GM21381 (cell line): ENCODE measurements around the gene SEMA7A.
"Not testable (repeated sequence)": the region's sequence is repeated elsewhere in the genome, so short reads cannot be mapped to it uniquely, and the experiment has no call there.

ENCODE experiments used
- ATAC-seq: cut with Tn5 transposase; IDR thresholded peaks from one replicate; pipeline ENCODE4 v1.9.1; 2021; ENCODE audit warnings: mild to moderate bottlenecking, moderate library complexity; ENCODE audit not compliant: unreplicated experiment

SEMA7A gene

DNA sequence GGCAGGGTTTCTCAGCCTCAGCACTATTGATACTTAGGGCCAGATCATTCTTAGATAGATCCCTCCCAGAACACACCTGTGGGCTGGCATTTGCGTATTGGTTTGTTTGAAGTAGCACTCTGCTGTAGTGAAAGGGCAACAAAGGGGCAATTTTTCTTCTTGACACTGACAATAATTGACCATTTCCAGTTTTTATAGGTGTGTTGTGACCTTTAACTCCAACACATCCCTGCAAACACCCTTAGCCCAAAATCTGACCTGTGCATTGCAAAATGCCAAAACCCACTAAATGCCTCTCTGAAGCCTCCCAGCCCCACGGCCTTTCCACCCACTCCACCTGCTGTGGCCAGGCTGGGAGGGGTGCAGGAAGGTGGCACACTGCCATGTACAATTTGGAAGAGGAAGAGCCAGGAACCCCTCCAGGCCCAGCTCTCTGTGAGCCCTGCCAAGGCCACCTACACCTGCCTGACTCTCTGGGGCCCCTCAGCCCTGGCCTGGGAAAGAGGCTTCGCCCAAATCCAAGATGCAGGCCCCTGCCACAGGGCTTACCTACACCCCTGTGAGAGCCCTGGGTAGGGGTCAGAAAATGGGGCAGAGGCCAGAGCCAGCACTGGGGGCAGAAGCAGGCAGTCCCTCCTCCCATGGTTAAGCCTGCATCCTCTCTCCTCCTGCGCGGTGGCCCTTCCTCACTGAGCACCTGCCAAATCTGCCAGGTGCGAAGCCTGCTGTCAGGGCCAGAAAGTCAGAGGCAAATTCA, 56.8 kb downstream of the SEMA7A start:
- ATAC-seq, result no peak

DNA sequence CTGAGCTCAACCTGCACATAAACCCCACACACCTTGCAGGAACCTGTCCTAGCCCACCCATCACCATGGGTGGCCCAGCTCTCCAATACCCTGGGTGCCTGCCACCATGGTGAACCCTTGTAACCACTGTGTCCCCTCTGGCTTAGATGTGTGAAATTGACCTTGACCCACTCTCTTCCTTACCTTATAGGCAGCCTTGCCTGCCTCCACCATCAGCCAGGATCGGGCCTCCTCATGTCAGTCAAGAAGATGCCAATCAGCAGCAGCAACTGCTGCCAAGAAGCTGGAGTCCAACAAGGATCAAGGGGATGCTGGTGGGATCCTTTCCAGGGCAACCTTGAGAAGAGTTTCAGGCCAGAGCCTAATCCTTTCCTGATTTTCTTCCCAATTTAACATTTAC, 57.5 kb downstream of the SEMA7A start:
- ATAC-seq, result no peak

DNA sequence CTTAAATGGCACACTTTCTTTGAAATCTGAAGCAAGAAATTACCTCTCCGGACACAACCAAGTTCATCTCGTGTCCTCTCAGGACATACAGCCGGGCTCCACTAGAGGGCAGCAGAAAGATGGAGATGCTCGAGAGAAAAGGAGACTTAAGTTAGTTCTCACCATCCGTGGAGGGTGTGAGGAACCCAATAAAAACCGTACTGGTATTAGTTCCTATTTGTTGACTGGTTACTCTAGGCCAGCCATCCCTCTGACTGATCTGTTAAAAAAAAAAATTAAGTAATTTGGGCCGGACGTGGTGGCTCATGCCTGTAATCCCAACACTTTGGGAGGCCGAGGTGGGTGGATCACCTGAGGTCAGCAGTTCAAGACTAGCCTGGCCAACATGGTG, 58.5 kb downstream of the SEMA7A start:
- no peak for ATAC-seq

DNA sequence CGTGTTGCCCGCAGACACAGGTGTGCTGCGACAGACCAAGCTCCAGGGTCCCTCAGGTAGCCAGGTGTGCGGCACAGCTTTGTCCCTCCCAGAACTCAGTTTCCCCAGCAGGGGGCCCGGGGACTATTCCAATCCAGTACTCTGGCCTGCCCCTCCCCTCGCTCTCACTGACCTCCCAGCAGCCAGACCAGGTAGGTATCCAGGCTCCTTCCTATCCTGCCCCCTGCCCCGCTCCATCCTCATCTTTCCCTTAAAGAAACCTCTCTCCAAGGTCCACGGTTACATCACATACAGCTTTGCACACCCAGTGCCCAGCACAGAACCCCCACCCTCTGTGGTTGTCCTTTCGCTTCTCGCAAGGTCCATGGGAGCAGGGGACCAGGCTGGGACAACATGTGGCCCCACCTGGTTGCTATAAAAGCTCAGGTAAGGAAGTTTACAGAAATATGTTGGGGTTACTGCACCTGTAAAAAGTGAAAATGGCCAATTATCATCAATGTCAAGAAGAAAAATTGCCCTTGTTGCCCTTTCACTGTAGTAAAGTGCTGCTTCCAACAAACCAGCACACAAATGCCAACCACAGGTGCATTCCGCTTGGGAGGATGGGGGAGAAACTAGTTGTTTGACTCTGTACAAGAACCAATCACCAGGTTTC, 59.0 kb downstream of the SEMA7A start:
- peak; percentile 2 for ATAC-seq

DNA sequence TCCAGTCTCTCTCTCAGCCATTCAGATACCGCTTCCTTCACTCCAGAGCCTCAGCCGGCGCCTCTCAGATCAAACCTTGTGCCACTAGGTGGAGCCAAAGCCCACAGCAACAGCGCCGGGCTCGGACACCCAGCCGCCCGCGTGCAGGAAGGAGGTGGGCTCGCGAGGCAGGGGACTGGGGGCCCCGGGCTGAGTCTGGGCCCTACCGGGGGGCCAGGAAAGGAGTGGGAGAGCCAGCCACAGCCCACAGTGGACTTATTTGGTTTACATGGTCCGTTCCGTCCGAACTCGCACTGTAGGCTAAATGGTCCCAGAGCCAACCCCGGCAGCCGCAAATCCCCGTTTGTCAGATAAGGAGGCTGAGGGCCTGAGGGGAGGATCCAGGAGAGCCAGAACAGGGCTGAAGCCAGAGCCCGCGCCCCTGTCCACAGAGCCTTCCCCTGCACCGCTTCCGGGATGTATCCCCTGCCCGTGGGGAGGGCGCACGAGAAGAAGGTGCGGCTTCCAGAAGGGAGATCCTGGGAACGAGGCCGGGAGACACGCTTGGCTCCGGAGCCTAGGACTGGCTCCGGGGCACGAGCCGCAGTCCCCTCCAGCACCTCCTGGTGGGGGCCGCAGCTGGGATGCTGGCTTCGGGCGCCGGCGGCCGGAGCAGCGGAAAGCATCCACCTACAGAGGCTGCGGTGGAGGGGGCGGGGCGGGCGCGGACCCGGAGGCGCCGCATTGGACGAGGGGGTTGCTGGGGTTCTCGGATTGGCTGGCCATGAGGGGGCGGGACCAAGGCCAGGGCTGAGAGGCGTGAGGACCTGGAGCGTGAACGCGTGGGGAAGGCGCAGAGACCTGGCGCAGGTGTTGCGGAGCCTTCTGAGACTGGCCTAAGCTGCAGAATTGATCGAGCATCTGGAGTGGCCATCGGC, 59.8 kb downstream of the SEMA7A start:
- peak; percentile 64 for ATAC-seq

DNA sequence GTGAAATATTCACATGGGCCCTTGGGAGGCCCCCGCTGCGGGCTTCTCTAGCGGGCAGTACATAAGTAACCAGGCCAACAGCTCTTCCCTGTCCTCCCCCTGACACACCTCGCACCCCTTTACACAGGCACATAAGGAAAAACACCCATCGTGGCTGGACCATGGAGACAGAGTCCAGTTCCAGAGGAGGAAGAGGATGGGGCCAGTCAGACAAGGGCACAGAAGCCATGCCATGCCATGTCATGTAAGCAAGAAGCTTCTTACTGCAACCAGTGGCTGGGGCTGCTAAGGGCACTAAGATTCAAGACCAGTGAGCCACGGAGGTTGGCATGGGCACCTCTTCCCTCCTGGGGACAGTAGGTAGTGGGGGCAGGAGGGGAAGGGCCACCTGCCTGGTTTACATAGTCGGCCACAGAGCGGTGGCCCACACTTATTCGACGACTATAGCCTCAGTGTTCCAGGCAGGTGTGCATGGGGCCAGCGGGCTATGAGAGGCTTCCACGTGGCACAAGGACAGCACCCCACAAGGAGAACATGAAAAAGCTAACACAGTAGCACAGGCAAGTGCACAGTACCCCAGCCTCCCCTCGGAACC, 60.6 kb downstream of the SEMA7A start:
- no peak for ATAC-seq

DNA sequence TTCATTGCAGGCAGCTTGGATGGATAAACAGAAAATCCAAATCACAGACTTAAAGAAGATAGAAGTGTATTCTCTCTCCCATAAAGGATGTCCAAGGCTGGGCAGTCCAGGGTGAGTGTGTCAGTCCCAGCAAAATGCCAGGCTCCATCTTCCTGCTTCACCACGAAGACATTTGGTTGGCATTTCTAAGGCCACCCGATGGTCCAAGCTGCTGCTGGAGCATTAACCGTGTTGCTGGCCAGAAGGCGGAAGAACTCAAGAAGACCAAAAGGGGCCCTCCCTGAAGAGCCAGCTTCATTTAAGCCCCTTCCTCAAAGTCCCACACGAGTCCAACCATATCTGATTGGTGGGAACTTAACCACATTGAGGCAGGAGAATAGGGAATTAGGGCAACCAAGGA, 63.3 kb downstream of the SEMA7A start:
- no peak for ATAC-seq

DNA sequence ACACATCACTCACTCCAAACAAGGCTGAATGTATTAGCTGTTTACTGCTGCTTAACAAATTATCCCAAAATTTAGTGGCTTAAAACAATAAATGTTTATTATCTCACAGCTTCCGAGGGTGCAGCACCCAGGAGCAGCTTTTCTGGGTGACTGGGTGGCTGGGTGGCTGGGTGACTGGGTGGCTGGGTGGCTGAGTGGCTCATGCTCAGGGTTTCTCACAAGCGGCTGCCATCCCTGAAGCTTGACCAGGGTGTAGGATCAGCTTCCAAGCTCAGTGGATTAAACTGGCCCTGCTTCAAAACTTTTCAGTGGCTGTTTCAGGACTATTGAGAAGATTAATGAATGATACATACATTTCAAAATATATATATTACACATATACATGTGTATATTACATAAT, 64.0 kb downstream of the SEMA7A start:
- ATAC-seq, result no peak

DNA sequence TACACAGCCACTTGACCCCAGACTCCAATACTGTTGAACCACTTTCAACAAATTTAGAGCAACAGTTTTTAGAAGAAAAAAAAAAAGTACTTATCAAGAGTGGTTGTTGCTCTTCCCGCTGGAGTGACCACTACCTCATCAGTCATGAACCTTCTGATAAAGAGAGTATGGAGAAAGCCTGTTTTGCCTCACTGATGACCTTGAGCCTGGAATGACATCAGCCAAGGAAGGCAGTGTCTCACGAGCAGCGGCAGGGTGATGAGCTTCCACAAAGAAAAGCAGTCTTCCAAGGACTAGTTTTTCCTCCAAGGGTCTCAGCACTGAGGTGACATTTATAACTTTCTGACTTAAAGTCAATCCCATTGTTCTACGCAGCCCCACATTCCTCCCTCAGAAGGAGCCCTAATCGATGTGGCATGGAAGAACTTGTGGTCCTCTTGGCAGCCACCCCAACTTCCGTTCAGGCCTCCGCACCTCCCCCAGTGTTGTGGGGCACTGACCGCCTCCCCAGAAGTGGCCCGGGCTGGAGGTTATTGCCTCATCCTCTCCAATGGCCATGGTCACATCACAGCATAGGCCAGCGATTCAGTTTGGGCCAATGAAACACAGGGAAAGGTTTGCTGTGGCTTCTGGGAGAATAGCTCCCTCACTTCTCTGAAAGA, 64.5 kb downstream of the SEMA7A start:
- no peak for ATAC-seq

- no peak for ATAC-seq
Measured at GRCh38 chr15:74368121-74368520, 65.6 kb downstream of the SEMA7A start.

DNA sequence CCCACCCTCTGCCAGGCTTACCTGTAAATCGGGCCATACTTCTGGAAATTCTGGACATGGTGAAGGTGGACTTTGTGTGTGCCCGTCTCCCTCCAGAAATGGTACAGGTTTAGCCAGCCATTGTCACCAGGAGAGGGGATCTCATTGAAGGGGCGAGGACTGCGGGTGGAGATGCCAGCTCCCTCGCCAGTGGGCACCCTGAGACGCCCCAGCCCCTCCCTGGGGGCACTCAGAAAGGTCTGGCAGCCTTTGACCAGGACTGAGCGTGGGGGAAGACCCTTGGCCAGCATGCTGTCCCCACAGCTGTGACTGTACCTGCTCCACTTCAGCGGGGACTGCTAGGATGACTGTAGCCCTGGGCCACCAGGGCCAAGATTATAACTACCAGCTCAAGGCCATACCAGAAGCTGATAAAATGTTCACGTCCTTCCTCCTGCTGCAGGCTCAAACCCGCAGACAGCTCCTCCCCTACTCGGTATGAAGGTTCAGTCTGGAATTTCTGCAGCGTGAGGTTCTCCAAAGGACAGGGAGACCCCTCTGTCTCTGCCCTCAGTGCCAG, 66.4 kb downstream of the SEMA7A start, which contains the start of gene CYP11A1:
TSS of gene CYP11A1 (minus strand) at position 351 of the 559 bp plus-strand sequence. CDS start at position 290, 61 bp downstream.
- ATAC-seq, result no peak

DNA sequence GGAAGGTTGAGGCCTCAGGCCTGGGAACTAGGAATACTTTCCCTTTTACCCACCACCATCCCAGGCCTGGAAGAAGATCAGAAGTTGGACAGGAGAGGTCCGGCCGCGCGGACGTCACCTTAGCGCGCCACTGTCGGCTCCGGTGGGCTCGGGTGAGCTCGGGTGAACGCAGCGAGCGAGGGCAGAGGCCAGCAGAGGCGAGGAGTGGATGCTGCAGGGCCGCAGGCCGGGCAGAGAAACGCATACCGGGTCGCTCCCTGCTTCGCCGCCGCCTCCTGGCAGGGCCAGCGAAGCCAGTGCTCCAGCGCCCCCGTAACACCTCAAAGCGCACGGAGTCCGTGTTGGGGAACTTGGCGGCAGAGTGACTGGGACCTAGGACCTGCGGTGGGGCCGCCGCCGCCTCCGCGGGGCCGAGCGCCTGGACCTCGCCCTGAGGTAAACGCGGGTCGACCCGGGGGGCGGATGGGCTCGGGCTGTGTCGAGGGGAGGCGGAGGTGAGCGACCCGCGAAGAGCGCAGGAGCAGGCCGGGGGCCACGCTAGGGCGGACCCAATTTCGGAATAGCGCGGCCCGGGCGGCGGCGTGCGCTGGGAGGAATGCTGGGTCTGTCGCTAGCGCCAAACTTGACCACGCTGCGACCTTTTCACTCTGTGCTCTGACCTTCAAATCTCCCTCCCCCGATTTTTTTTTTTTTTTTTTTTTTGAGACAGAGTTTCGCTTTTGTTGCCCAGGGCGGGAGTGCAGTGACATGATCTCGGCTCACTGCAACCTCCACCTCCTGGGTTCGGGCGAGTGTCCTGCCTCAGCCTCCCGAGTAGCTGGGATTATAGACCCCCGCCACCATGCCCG, 67.9 kb downstream of the SEMA7A start:
- no peak for ATAC-seq

GRCh38 chr15:74364936-74365597, 68.7 kb downstream of the SEMA7A start:
- ATAC-seq, result no peak

- no peak for ATAC-seq
Measured at GRCh38 chr15:74362482-74362881, 71.3 kb downstream of the SEMA7A start.

DNA sequence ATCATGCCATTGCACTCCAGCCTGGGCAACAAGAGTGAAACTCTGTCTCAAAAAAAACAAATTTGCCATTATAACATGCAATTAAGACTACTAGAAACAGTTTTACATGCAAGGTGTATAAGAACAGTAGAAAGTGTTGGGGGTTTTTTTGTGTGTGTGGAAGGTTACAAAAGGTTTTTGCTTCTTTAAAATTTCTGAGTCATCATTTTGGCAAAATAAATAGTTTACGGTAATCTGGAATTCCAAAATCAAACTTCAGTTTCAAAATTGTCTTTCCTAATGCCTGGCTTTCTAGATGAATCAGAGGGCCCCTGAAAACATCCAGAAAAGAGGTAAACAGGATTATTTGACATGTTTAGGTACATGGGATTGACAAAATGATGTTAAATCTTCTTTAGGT, 72.9 kb downstream of the SEMA7A start:
- ATAC-seq, result not testable (repeated sequence)

DNA sequence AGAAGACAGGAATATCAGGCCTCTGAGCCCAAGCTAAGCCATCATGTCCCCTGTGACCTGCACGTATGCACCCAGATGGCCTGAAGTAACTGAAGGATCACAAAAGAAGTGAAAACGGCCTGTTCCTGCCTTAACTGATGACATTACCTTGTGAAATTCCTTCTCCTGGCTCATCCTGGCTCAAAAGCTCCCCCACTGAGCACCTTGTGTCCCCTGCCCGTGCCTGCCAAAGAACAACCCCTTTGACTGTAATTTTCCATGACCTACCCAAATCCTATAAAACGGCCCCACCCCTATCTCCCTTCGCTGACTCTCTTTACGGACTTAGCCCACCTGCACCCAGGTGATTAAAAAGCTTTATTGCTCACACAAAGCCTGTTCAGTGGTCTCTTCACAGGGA, 74.4 kb downstream of the SEMA7A start:
- ATAC-seq, result not testable (repeated sequence)
